ENCODE measurements around the gene LRRC2.

LRRC2 gene

DNA sequence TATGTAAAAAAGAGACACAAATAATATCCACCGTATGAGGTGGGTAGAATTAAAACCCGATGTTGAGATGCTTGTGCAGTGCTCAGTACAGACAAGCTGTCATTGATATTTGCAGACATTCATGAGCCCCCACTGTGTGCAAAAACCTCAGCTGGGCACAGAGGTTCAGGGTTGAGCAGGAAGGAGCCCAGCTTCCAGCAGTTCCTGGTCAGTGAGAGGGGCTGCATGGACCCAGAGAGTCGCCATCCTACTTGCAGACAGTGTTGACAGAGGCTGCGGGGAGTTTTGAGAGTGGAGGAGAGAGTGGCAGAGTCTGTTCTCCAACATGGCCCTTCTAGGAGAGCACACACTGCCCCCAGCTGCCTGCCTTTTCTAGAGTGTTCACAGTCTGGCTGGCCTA is 95.3 kb downstream of the LRRC2 start:
- no peak for DNase-seq

DNA sequence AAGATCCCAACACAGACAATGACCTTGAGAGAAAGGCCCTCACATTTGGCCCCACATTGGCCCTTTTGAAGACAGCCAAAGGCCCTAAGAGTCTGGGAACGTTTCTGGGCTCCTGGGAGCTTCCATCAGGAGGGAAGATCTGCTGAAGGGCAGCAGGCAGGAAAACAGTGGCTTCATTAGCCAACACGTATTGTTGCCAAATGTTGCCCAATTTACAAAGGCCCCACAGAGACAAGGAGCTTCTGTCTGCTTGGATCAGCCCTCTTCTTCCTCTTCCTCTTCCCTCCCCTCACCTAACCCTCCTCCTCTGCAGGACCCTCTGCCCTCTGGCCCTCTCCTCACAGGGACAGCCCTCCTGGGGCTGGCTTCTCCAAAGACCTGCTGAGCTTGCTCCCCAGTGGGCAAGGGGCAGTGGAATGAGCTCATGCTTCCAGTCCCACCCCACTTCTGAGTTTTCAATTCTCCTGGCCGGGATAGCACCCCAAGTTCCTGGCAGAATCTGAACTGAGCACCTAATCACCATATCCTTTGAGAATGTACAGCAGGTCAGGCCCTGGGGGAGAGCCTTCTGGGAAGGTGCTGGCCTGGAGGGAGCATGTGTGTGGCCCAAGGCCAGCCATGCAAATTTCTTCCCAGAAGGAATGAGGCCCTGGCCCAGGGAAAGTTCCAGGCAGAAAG is 96.3 kb downstream of the LRRC2 start:
- no peak for DNase-seq

DNA sequence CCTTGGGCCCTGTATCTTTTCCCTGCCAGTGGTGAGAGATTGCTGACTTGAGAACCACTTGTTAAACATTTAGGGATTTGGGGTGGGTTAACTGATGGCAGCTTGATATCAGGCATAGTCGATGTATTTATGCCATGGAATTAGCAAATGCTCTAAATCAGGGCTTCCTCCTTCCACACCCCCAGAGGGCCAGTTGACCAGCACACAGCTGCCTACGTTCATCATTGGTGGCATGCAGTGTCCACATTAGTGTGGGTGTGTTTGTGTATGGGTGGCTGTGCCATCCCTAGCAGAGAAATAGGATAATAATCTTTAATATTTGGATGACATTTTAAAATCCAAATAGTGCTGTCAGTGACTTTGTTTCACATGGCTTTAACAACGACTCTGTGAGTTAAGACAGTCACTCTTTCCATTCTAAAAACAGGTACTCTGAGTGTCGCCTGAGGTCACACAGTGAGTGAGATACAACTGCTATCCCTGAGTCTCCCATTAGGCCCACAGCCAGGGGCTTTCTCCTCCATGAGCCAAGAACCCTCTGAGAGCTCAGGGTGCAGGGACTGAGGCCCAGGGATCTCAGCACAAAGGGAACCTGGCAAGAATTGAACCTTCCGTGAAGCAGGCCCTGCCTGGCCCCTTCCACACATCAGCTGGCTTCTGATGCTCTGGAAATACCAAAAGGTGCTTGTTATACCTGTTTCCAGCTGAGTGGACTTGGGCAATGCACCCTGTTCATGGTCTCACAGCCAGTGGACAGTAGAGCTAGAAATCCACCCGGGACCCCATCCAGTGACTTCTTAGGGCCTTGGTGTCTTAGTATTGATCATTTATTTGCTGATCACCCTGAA is 97.1 kb downstream of the LRRC2 start:
- DNase-seq, result no peak

DNA sequence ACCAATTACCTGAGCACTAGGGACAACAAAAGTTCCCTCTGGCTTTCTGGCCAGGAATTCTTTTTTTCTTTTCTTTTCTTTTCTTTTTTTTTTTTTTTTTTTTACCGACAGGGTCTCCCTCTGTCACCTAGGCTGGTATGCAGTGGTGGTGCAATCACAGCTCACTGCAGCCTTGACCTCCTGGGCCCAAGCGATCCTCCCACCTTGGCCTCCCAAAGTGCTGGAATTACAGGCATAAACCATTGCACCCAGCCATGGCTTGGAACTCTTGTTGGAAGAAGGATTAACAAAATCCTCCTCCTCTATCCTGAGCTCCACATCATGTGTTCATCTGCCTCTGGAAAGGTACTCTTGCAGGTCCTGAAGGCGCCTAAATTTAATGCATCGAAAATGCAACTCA is 98.5 kb downstream of the LRRC2 start:
- DNase-seq, result no peak

DNA sequence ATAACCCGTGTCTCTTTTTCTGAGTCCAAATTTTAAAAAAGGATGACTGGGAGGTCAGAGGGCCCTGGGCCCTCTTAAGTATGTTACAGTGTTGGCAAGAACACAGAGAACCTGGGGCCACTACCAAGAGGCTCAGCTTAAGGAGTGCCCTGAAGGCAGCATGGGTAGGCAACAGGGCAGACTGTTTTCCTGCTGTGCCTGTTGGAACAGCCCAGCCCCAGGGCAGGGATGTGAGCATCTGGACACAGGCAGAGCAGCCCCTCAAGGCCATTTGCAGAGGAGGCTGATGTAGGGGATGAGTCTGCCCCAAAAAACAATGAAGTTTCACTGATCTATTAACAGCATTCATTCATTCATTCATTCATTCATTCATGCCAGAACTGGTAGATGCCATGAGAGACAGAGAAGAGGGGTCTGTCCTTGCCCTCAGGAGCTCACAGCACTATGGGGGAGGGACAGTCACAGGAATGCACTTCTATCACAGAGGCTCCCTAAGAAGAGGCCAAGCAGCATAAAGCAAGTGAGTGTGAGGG is 99.2 kb downstream of the LRRC2 start:
- DNase-seq, result no peak

- DNase-seq, result no peak
These were observed 99.8 kb downstream of the LRRC2 start for GRCh38 chr3:46466273-46466672.

All from SIG-M5 (cell line).